HepG2 (cell line): ENCODE data around the gene TCERG1. TPM values are rescaled to one million over a fixed set of nuclear protein-coding genes. Genes with fewer than 3 reads are reported as not detected.

Source experiments
- ATAC-seq: fragments of 200-7000 bp; cut with Tn5 transposase; 3 replicates; pipeline ENCODE4 v1.9.1; 2020; ENCODE audit warnings: mild to moderate bottlenecking, moderate library complexity
- BruUV-seq: library from RNA; stranded (reverse); fragments of 400-500 nt; replicated peaks from 2 replicates; lab custom pipeline; 2021; lab: Mats Ljungman, UMichigan
- CTCF ChIA-PET: fragments of 300-600 bp; formaldehyde crosslinking; extraction: SDS; loops from one replicate; lab custom pipeline; 2021; ENCODE audit warnings: low total read pairs, inconsistent platforms, low intra/inter-chr PET ratio; lab: Yijun Ruan, JAX
- POLR2A ChIA-PET: fragments of 350-600 bp; sonication (Branson Sonifier 250); formaldehyde crosslinking; loops from one replicate; lab custom pipeline; 2020; ENCODE audit warnings: antibody characterized with exemption, inconsistent platforms; lab: Yijun Ruan, JAX
- DNase-seq: peaks from one replicate; pipeline ENCODE4 v3.0.0-alpha.2; 2015; ENCODE audit warnings: low spot score
- FAIRE-seq: peaks from 3 replicates; lab custom pipeline; 2011; peaks lifted over from hg19 to GRCh38; lab: Jason Lieb, UNC
- H2AFZ ChIP-seq: one replicate; pipeline ENCODE4 v1.6.1; 2011; ENCODE audit warnings: low read length, inconsistent platforms
- H3K27ac ChIP-seq: fragments of 300-600 bp; 3 replicates; pipeline ENCODE4 v1.8.0; 2011; ENCODE audit warnings: mixed run types, mild to moderate bottlenecking, mixed read lengths, low read length, inconsistent platforms; ENCODE audit not compliant: insufficient read depth; ENCODE audit errors: extremely low read length
- H3K27me3 ChIP-seq, 2 experiments: fragments of 200-600 bp in 1 of 2; 2 replicates in 1 of 2; 3 replicates in 1 of 2; pipeline versions ENCODE4 v1.6.0 to v1.8.0; 2011; ENCODE audit warnings: low read length in 2 of 2, mild to moderate bottlenecking in 2 of 2, moderate library complexity in 2 of 2, inconsistent platforms in 1 of 2; ENCODE audit not compliant: insufficient read depth in 2 of 2, control insufficient read depth in 1 of 2
- H3K36me3 ChIP-seq, 2 experiments: fragments of 200-600 bp in 1 of 2; replicated peaks in 1 of 2; 2 replicates in 1 of 2; 3 replicates in 1 of 2; pipeline versions ENCODE4 v1.5.1 to v1.8.0; 2011; ENCODE audit warnings: low read length in 2 of 2, inconsistent platforms in 1 of 2; ENCODE audit not compliant: insufficient read depth in 2 of 2, control insufficient read depth in 1 of 2
- H3K4me1 ChIP-seq: 2 replicates; pipeline ENCODE4 v1.5.1; 2012; ENCODE audit warnings: low read length, inconsistent platforms; ENCODE audit not compliant: insufficient read depth
- H3K4me2 ChIP-seq: 2 replicates; pipeline ENCODE4 v1.6.0; 2011; ENCODE audit warnings: low read depth, low read length, inconsistent platforms
- H3K4me3 ChIP-seq, 3 experiments: fragments of 200-600 bp in 1 of 3; sonication (generic), shearing (Covaris generic) in 1 of 3; replicated peaks in 1 of 3; 2 replicates each; pipeline ENCODE4 v1.5.1; 2011 to 2016; ENCODE audit warnings: low read length in 3 of 3, inconsistent platforms in 2 of 3, low read depth in 2 of 3, mild to moderate bottlenecking in 2 of 3, control low read depth in 1 of 3, mixed read lengths in 1 of 3; ENCODE audit not compliant: insufficient read depth in 1 of 3
- H3K79me2 ChIP-seq: one replicate; pipeline ENCODE4 v1.6.1; 2011; ENCODE audit warnings: low read length, inconsistent platforms; ENCODE audit not compliant: insufficient read depth
- H3K9ac ChIP-seq: 2 replicates; pipeline ENCODE4 v1.6.0; 2011; ENCODE audit warnings: mild to moderate bottlenecking, low read depth, low read length, inconsistent platforms; ENCODE audit not compliant: insufficient read depth
- H3K9me3 ChIP-seq: 2 replicates; pipeline ENCODE4 v1.5.1; 2012; ENCODE audit warnings: mild to moderate bottlenecking, low read length
- H4K20me1 ChIP-seq: 2 replicates; pipeline ENCODE4 v1.6.0; 2011; ENCODE audit warnings: inconsistent platforms, mild to moderate bottlenecking, low read length, moderate library complexity; ENCODE audit not compliant: insufficient read depth
- CBFB ChIP-seq: sonication (generic); formaldehyde crosslinking; IDR thresholded peaks from 2 replicates; pipeline ENCODE4 v1.4.0; 2020; ENCODE audit warnings: missing genetic modification reagents
- CREM ChIP-seq, 2 experiments: sonication (generic) in 1 of 2; formaldehyde crosslinking in 1 of 2; IDR thresholded peaks; 2 replicates each; pipeline versions ENCODE4 v1.4.0 to v1.6.1; 2016 to 2020; ENCODE audit warnings: antibody characterized with exemption in 1 of 2, mild to moderate bottlenecking in 1 of 2, missing genetic modification reagents in 1 of 2
- HNRNPLL ChIP-seq: fragments of 200-400 bp; formaldehyde crosslinking; IDR thresholded peaks from 2 replicates; pipeline ENCODE4 v1.6.1; 2017; ENCODE audit warnings: mild to moderate bottlenecking, low read depth, low read length; ENCODE audit not compliant: poor library complexity, severe bottlenecking
- IKZF1 ChIP-seq: fragments of 450-650 bp; IDR thresholded peaks from 2 replicates; pipeline ENCODE4 v1.7.1; 2016
- NFE2L1 ChIP-seq: sonication (generic); formaldehyde crosslinking; IDR thresholded peaks from 2 replicates; pipeline ENCODE4 v1.4.0; 2020; ENCODE audit warnings: missing genetic modification reagents, mild to moderate bottlenecking, borderline replicate concordance
- NR2C2 ChIP-seq: sonication (generic); formaldehyde crosslinking; IDR thresholded peaks from 2 replicates; pipeline ENCODE4 v1.4.0; 2020; ENCODE audit warnings: missing genetic modification reagents, mild to moderate bottlenecking, moderate library complexity, borderline replicate concordance
- PREB ChIP-seq: sonication (generic); formaldehyde crosslinking; IDR thresholded peaks from 2 replicates; pipeline ENCODE4 v1.4.0; 2020; ENCODE audit warnings: missing genetic modification reagents
- RARA ChIP-seq: IDR thresholded peaks from 2 replicates; pipeline ENCODE4 v1.6.1; 2016; ENCODE audit warnings: missing genetic modification reagents, missing compliant biosample characterization
- RFX1 ChIP-seq: fragments of 450-650 bp; IDR thresholded peaks from 2 replicates; pipeline ENCODE4 v1.6.1; 2017
- SOX13 ChIP-seq, 3 experiments: fragments of 450-650 bp in 1 of 3; sonication (generic) in 1 of 3; formaldehyde crosslinking in 1 of 3; IDR thresholded peaks in 2 of 3; conservative IDR thresholded peaks in 1 of 3; 2 replicates each; pipeline versions ENCODE4 v1.5.0 to v1.6.1; 2016 to 2020; ENCODE audit warnings: antibody characterized with exemption in 1 of 3, mild to moderate bottlenecking in 1 of 3, missing compliant biosample characterization in 1 of 3, missing genetic modification reagents in 1 of 3, moderate library complexity in 1 of 3
- ZBTB7B ChIP-seq: sonication (generic); formaldehyde crosslinking; IDR thresholded peaks from 2 replicates; pipeline ENCODE4 v1.4.0; 2020; ENCODE audit warnings: missing genetic modification reagents
- ZKSCAN1 ChIP-seq: fragments of 150-350 bp; IDR thresholded peaks from 2 replicates; pipeline ENCODE4 v1.6.1; 2014; ENCODE audit warnings: low read length
- ZNF3 ChIP-seq: IDR thresholded peaks from 2 replicates; pipeline ENCODE4 v1.7.0; 2017; ENCODE audit warnings: inconsistent platforms
- WGBS: methylation state at CpG from one replicate; pipeline ENCODE4 v1.1.6; 2017; ENCODE audit warnings: low lambda C conversion rate; 5-methylcytosine and 5-hydroxymethylcytosine counted together
- in situ Hi-C: cut with HindIII; loops from 2 replicates; pipeline ENCODE4 v1.10.0; 2017; ENCODE audit warnings: low pct_unique_long_range_greater_than_20kb; ENCODE audit not compliant: extremely low pct_ligation_motif_present
- intact Hi-C: fragments of 100-400 bp; cut with micrococcal nuclease; formaldehyde crosslinking; loops from one replicate; pipeline ENCODE4 v1.10.0; 2022; ENCODE audit not compliant: unreplicated experiment
- polyA plus RNA-seq, 8 experiments: library from polyadenylated mRNA; depleted of rRNA in 3 of 8; stranded (reverse) in 7 of 8; unstranded in 1 of 8; fragments of >200 nt; fragmentation: Illumina TruSeq in 4 of 8; extraction: Trizol in 4 of 8; gene quantifications; 2 replicates each; pipeline versions ENCODE4 v1.2.1 to v1.2.3, GENCODE V29; 2011 to 2016; ENCODE audit warnings: low read depth in 4 of 8, missing spikeins in 1 of 8, mixed read lengths in 1 of 8; ENCODE audit not compliant: insufficient read depth in 1 of 8
- total RNA-seq, 5 experiments: library from RNA; depleted of rRNA; stranded (reverse); fragments of >200 nt; fragmentation: Illumina TruSeq; extraction: Trizol; gene quantifications; 2 replicates each; pipeline ENCODE4 v1.2.3, GENCODE V29; 2016; ENCODE audit warnings: low read depth in 1 of 5

Gene TCERG1
- total and polyA plus RNA-seq, 2 of the 13 experiments (the other 11 are each of a cell fraction or from before 2014, with no cell fraction given) = 71.7 to 86.6 TPM

GRCh38 chr5:146519554-146519953 lies 72.4 kb downstream of the TCERG1 start:
- peaks cover 21% of the 10 kb centered on the region for H3K4me1 ChIP-seq
- no peak for DNase-seq
- no peak overlapping the region for H3K9ac ChIP-seq
- H2AFZ ChIP-seq = no peak overlapping the region
- no peak overlapping the region for H3K4me2 ChIP-seq
- intact Hi-C loops = no loop called here
- no TSS peak for BruUV-seq
- H3K9me3 ChIP-seq = no peaks in the 10 kb centered on the region
- WGBS = 79% methylated on average over 2 of the region's 2 CpGs
- no peaks in the 10 kb centered on the region for H3K79me2 ChIP-seq
- in situ Hi-C loops = no loop called here
- H4K20me1 ChIP-seq = no peaks in the 10 kb centered on the region
- H3K4me3 ChIP-seq = no peak overlapping the region
- no peaks in the 10 kb centered on the region for H3K27me3 ChIP-seq
- no peak overlapping the region for H3K27ac ChIP-seq
- H3K36me3 ChIP-seq = no peaks in the 10 kb centered on the region
- CTCF ChIA-PET = no interaction called here
- no peak for FAIRE-seq
- ATAC-seq = no peak
- TF ChIP-seq CBFB (CRISPR knock-in tag) (no peak), RARA (CRISPR knock-in tag) (no peak), SOX13 (IDR thresholded peaks at IDR 0.05) (no peak), SOX13 (CRISPR knock-in tag; conservative IDR thresholded peaks at IDR 0.05 in 1 of 2, IDR thresholded peaks at IDR 0.05 in 1 of 2) (no peak), HNRNPLL (no peak), CREM (IDR thresholded peaks at IDR 0.05) (no peak), CREM (CRISPR knock-in tag; IDR thresholded peaks at IDR 0.05) (no peak), ZKSCAN1 (no peak), ZBTB7B (CRISPR knock-in tag) (no peak), NFE2L1 (CRISPR knock-in tag) (no peak), RFX1 (no peak), PREB (no peak), ZNF3 (CRISPR knock-in tag) (no peak), NR2C2 (CRISPR knock-in tag) (no peak), IKZF1 (no peak)
- POLR2A ChIA-PET = no interaction called here
